K562 (cell line): ENCODE data around the gene UNC13C. TPM values are rescaled to one million over a fixed set of nuclear protein-coding genes. Genes with fewer than 3 reads are reported as not detected.

Experiments
- ERF ChIP-seq: fragments of 450-650 bp; formaldehyde crosslinking; IDR thresholded peaks from 2 replicates; pipeline ENCODE4 v1.4.0; 2020; ENCODE audit warnings: mild to moderate bottlenecking, mixed read lengths
- HCFC1 ChIP-seq: IDR thresholded peaks from 2 replicates; pipeline ENCODE4 v1.6.1; 2012; ENCODE audit warnings: low read depth, low read length, improper control_type of control experiment
- KLF16 ChIP-seq: IDR thresholded peaks from 2 replicates; pipeline ENCODE4 v1.6.1; 2016; ENCODE audit warnings: antibody characterized with exemption
- PHB2 ChIP-seq: fragments of 450-650 bp; IDR thresholded peaks from 2 replicates; pipeline ENCODE4 v1.6.1; 2017; ENCODE audit warnings: low read depth
- polyA plus RNA-seq, 8 experiments: library from polyadenylated mRNA; depleted of rRNA in 4 of 8; stranded (reverse) in 5 of 8; unstranded in 3 of 8; fragments of >200 nt; fragmentation: Nextera tagmentation in 2 of 8; fragmentation: Illumina TruSeq in 1 of 8; extraction: Ambion mirVana in 2 of 8; extraction: Trizol in 1 of 8; gene quantifications; 2 replicates each; pipeline versions ENCODE4 v1.2.1 to v1.2.3, GENCODE V29; 2011 to 2014; ENCODE audit warnings: inconsistent platforms in 1 of 8, missing spikeins in 1 of 8
- total RNA-seq, 7 experiments: library from RNA; depleted of rRNA in 6 of 7; stranded (reverse); fragments of >200 nt in 6 of 7; fragmentation: Illumina TruSeq in 2 of 7; extraction: Trizol in 2 of 7; gene quantifications; 2 replicates each; pipeline versions ENCODE4 v1.2.1 to v1.2.3, GENCODE V29; 2011 to 2021; ENCODE audit warnings: low replicate concordance in 1 of 7
- TF ChIP-seq, protein P1 (sequence below): sonication (generic); formaldehyde crosslinking; IDR thresholded peaks from 2 replicates; pipeline ENCODE4 v1.8.0; 2022; ENCODE audit warnings: mild to moderate bottlenecking, missing genetic modification reagents, borderline replicate concordance
- TF ChIP-seq, protein P2 (sequence below), 2 experiments: fragments of 450-650 bp; conservative IDR thresholded peaks; 2 replicates each; pipeline ENCODE4 v1.6.1; 2017; ENCODE audit warnings: mild to moderate bottlenecking in 2 of 2, moderate library complexity in 2 of 2
- TF ChIP-seq, protein P3 (sequence below), 2 experiments: fragments of 450-650 bp; IDR thresholded peaks; 2 replicates each; pipeline ENCODE4 v1.6.1; 2016; ENCODE audit warnings: mild to moderate bottlenecking in 2 of 2, borderline replicate concordance in 1 of 2, low read depth in 1 of 2, moderate library complexity in 1 of 2
- TF ChIP-seq, protein P4 (sequence below): sonication (generic); formaldehyde crosslinking; IDR thresholded peaks from 2 replicates; pipeline ENCODE4 v1.9.0; 2022; ENCODE audit warnings: mild to moderate bottlenecking, missing genetic modification reagents

UNC13C gene
- total and polyA plus RNA-seq, 9 of the 15 experiments (the other 6 are each of a cell fraction or from before 2014, with no cell fraction given): not detected

DNA sequence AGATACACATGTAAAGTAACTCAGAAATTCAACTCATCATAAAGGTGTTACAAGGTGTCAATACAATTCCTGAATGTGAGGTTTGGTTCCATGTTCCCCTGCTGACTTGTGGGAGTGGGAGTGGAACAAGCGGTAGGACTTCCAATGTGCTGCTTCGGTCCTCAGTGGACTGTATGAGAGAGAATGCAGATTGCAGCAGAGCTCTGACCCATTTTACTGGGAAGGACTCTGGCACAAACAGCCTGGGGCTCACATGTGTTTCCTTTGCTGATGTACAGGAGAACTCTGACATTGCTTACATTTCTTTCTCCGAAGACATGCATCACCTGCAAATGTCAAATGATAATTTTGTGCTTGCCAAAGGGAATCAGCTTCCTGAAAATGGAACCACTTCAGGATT is 111.5 kb downstream of the UNC13C start (continued):
- TF ChIP-seq ERF (CRISPR knock-in tag) (no peak), HCFC1 (no peak), PHB2 (no peak), KLF16 (no peak)
- TF ChIP-seq, protein P1, sequence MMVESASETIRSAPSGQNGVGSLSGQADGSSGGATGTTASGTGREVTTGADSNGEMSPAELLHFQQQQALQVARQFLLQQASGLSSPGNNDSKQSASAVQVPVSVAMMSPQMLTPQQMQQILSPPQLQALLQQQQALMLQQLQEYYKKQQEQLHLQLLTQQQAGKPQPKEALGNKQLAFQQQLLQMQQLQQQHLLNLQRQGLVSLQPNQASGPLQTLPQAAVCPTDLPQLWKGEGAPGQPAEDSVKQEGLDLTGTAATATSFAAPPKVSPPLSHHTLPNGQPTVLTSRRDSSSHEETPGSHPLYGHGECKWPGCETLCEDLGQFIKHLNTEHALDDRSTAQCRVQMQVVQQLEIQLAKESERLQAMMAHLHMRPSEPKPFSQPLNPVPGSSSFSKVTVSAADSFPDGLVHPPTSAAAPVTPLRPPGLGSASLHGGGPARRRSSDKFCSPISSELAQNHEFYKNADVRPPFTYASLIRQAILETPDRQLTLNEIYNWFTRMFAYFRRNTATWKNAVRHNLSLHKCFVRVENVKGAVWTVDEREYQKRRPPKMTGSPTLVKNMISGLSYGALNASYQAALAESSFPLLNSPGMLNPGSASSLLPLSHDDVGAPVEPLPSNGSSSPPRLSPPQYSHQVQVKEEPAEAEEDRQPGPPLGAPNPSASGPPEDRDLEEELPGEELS: no peak
- TF ChIP-seq, protein P2, sequence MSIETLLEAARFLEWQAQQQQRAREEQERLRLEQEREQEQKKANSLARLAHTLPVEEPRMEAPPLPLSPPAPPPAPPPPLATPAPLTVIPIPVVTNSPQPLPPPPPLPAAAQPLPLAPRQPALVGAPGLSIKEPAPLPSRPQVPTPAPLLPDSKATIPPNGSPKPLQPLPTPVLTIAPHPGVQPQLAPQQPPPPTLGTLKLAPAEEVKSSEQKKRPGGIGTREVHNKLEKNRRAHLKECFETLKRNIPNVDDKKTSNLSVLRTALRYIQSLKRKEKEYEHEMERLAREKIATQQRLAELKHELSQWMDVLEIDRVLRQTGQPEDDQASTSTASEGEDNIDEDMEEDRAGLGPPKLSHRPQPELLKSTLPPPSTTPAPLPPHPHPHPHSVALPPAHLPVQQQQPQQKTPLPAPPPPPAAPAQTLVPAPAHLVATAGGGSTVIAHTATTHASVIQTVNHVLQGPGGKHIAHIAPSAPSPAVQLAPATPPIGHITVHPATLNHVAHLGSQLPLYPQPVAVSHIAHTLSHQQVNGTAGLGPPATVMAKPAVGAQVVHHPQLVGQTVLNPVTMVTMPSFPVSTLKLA (conservative IDR thresholded peaks at IDR 0.05): no peak
- TF ChIP-seq, protein P3, sequence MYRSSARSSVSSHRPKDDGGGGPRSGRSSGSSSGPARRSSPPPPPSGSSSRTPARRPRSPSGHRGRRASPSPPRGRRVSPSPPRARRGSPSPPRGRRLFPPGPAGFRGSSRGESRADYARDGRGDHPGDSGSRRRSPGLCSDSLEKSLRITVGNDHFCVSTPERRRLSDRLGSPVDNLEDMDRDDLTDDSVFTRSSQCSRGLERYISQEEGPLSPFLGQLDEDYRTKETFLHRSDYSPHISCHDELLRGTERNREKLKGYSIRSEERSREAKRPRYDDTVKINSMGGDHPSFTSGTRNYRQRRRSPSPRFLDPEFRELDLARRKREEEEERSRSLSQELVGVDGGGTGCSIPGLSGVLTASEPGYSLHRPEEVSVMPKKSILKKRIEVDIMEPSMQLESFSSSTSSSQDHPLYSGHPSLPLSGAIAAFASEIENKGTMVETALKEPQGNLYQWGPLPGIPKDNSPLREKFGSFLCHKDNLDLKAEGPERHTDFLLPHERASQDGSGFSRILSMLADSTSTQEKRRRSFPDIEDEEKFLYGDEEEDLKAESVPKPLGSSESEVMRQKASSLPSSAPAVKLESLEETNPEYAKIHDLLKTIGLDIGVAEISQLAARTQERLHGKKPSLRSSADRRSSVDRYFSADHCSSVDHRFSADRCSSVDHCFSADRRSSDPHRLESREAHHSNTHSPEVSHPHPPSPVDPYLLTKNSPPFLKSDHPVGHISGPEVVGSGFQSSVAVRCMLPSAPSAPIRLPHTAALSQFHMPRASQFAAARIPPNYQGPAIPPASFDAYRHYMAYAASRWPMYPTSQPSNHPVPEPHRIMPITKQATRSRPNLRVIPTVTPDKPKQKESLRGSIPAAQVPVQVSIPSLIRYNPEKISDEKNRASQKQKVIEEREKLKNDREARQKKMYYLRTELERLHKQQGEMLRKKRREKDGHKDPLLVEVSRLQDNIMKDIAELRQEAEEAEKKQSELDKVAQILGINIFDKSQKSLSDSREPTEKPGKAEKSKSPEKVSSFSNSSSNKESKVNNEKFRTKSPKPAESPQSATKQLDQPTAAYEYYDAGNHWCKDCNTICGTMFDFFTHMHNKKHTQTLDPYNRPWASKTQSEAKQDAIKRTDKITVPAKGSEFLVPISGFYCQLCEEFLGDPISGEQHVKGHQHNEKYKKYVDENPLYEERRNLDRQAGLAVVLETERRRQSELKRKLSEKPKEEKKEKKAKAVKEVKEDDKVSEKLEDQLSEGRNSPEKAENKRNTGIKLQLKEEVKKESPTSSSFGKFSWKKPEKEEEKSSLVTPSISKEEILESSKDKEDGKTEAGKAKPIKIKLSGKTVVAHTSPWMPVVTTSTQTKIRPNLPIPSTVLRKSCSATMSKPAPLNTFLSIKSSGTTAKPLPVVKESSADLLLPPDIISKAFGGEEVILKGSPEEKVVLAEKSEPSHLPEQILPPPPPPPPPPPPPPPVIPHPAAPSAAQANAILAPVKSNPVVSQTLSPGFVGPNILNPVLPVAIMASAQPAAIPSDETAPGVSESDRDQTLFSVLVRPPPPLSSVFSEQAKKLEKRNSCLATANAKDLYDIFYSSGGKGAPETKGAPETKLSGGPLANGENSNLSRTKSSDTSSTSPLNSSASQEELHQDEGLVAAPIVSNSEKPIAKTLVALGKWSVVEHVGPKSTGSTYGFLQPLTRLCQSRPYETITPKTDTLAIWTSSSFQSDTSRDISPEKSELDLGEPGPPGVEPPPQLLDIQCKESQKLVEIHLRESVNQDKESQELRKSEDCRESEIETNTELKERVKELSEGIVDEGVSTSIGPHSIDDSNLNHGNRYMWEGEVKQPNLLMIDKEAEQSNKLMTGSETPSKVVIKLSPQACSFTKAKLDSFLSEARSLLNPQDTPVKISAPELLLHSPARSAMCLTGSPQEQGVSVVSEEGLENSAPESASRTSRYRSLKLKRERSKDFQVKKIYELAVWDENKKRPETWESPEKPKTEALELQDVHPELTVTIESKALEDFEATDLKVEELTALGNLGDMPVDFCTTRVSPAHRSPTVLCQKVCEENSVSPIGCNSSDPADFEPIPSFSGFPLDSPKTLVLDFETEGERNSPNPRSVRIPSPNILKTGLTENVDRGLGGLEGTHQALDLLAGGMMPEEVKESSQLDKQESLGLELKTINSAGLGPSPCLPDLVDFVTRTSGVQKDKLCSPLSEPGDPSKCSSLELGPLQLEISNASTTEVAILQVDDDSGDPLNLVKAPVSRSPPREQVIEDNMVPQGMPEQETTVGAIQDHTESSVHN (IDR thresholded peaks at IDR 0.05; ENCODE audit: borderline replicate concordance in 1 of 2, low read depth in 1 of 2): no peak
- TF ChIP-seq, protein P4, sequence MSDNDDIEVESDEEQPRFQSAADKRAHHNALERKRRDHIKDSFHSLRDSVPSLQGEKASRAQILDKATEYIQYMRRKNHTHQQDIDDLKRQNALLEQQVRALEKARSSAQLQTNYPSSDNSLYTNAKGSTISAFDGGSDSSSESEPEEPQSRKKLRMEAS (CRISPR knock-in tag): no peak
